HepG2 (cell line): Measurements from ENCODE around the gene PDGFB. TPM values are rescaled to one million over a fixed set of nuclear protein-coding genes. Genes with fewer than 3 reads are reported as not detected.
A peak's percentile ranks its signal among the peaks of the same experiment; 100 is the strongest.

ENCODE experiments used
- HMG20B ChIP-seq: conservative IDR thresholded peaks from 2 replicates; pipeline ENCODE4 v1.6.1; 2016; ENCODE audit warnings: missing genetic modification reagents, missing compliant biosample characterization
- MAFG ChIP-seq: sonication (generic); formaldehyde crosslinking; IDR thresholded peaks from 2 replicates; pipeline ENCODE4 v1.5.1; 2020; ENCODE audit warnings: mild to moderate bottlenecking, missing genetic modification reagents
- NPAS2 ChIP-seq: sonication (generic); formaldehyde crosslinking; IDR thresholded peaks from 2 replicates; pipeline ENCODE4 v1.8.0; 2022; ENCODE audit warnings: mild to moderate bottlenecking, missing genetic modification reagents, borderline replicate concordance
- SRF ChIP-seq: IDR thresholded peaks from 2 replicates; pipeline ENCODE4 v1.6.1; 2011; ENCODE audit warnings: mild to moderate bottlenecking, low read depth, low read length, moderate library complexity
- ZNF607 ChIP-seq: sonication (generic); formaldehyde crosslinking; IDR thresholded peaks from 2 replicates; pipeline ENCODE4 v1.5.1; 2020; ENCODE audit warnings: missing genetic modification reagents, mild to moderate bottlenecking, borderline replicate concordance
- ZNF773 ChIP-seq: sonication (generic); formaldehyde crosslinking; IDR thresholded peaks from 2 replicates; pipeline ENCODE4 v1.4.0; 2020; ENCODE audit warnings: missing genetic modification reagents, borderline replicate concordance
- polyA plus RNA-seq, 8 experiments: library from polyadenylated mRNA; depleted of rRNA in 3 of 8; stranded (reverse) in 7 of 8; unstranded in 1 of 8; fragments of >200 nt; fragmentation: Illumina TruSeq in 4 of 8; extraction: Trizol in 4 of 8; gene quantifications; 2 replicates each; pipeline versions ENCODE4 v1.2.1 to v1.2.3, GENCODE V29; 2011 to 2016; ENCODE audit warnings: low read depth in 4 of 8, missing spikeins in 1 of 8, mixed read lengths in 1 of 8; ENCODE audit not compliant: insufficient read depth in 1 of 8
- total RNA-seq, 5 experiments: library from RNA; depleted of rRNA; stranded (reverse); fragments of >200 nt; fragmentation: Illumina TruSeq; extraction: Trizol; gene quantifications; 2 replicates each; pipeline ENCODE4 v1.2.3, GENCODE V29; 2016; ENCODE audit warnings: low read depth in 1 of 5
- TF ChIP-seq, protein P1 (sequence below), 2 experiments: sonication (generic) in 1 of 2; formaldehyde crosslinking in 1 of 2; IDR thresholded peaks; 2 replicates each; pipeline versions ENCODE4 v1.5.1 to v1.6.1; 2011 to 2020; ENCODE audit warnings: borderline replicate concordance in 1 of 2, low read depth in 1 of 2, low read length in 1 of 2, mild to moderate bottlenecking in 1 of 2, missing genetic modification reagents in 1 of 2, moderate library complexity in 1 of 2
- TF ChIP-seq, protein P2 (sequence below): sonication (generic); formaldehyde crosslinking; IDR thresholded peaks from 2 replicates; pipeline ENCODE4 v1.4.0; 2020; ENCODE audit warnings: mild to moderate bottlenecking, missing genetic modification reagents
- TF ChIP-seq, protein P3 (sequence below): sonication (generic); formaldehyde crosslinking; IDR thresholded peaks from 2 replicates; pipeline ENCODE4 v1.9.0; 2021; ENCODE audit warnings: mild to moderate bottlenecking, missing genetic modification reagents
- TF ChIP-seq, protein P4 (sequence below): IDR thresholded peaks from 2 replicates; pipeline ENCODE4 v1.6.1; 2016; ENCODE audit warnings: mild to moderate bottlenecking, missing biosample characterization, missing genetic modification reagents

The PDGFB gene
- total and polyA plus RNA-seq, 2 of the 13 experiments (the other 11 are each of a cell fraction or from before 2014, with no cell fraction given): 1.4 to 10.1 TPM

DNA sequence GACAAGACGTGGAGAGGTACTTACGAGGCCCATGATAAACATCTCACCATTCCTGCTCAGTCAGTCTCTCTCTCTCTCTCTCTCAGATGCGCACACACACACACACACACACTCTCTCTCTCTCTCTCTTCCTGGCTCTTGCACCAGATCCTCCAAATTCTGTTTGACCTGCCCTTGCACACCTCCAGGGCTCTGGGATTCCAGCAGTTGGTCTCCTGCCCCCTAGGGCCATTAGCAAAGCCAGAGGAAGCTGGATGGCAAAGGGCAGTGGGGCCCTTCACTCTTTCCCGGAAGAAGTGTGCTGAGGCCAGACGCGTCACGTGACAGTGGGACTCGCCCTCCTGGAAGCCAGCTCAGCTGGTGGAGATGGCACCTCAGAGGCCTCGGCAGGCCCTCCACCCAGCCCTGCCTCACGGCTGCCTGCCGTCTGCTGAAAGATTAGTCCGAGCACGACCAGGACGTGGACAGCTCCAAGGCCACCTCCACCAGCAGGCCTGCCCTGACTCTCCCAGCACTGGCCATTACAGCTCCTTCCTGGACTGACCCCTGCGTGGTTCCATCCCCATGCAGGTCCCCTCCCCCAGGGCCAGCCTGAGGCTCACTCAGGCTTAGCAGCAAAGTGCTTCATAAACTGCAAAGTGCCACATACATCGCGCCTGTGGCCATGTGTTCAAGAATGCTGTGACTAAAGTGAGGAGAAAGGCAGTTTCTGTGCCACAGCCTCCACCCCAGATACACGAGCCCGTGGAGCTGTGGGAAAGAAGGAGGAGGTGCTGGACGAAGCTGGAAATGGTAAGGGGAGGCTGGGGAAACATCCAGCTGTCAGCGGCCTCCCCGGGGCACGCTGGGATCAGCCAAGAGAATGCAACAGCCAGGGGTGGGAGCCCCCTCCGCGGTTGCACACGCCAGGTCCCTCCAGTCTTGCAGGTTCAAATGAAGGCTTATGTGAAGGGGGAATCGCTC, 3.7 kb downstream of the PDGFB start (continued):
- TF ChIP-seq, protein P1, sequence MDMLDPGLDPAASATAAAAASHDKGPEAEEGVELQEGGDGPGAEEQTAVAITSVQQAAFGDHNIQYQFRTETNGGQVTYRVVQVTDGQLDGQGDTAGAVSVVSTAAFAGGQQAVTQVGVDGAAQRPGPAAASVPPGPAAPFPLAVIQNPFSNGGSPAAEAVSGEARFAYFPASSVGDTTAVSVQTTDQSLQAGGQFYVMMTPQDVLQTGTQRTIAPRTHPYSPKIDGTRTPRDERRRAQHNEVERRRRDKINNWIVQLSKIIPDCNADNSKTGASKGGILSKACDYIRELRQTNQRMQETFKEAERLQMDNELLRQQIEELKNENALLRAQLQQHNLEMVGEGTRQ (IDR thresholded peaks at IDR 0.05; ENCODE audit: low read depth, low read length): peak; percentile 97
- TF ChIP-seq, protein P1 (CRISPR knock-in tag; IDR thresholded peaks at IDR 0.05; ENCODE audit: borderline replicate concordance): peak; percentile 95; the same call in 1 of the 2 replicates
- TF ChIP-seq NPAS2 (CRISPR knock-in tag) (no peak), ZNF607 (CRISPR knock-in tag) (peak; percentile 92), ZNF773 (CRISPR knock-in tag) (no peak), MAFG (CRISPR knock-in tag) (no peak), HMG20B (CRISPR knock-in tag) (no peak), SRF (0 out of 2 replicates have a peak, but pooled peaks have one; percentile 6)
- TF ChIP-seq, protein P2, sequence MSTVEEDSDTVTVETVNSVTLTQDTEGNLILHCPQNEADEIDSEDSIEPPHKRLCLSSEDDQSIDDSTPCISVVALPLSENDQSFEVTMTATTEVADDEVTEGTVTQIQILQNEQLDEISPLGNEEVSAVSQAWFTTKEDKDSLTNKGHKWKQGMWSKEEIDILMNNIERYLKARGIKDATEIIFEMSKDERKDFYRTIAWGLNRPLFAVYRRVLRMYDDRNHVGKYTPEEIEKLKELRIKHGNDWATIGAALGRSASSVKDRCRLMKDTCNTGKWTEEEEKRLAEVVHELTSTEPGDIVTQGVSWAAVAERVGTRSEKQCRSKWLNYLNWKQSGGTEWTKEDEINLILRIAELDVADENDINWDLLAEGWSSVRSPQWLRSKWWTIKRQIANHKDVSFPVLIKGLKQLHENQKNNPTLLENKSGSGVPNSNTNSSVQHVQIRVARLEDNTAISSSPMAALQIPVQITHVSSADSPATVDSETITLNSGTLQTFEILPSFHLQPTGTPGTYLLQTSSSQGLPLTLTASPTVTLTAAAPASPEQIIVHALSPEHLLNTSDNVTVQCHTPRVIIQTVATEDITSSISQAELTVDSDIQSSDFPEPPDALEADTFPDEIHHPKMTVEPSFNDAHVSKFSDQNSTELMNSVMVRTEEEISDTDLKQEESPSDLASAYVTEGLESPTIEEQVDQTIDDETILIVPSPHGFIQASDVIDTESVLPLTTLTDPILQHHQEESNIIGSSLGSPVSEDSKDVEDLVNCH (CRISPR knock-in tag): no peak
- TF ChIP-seq, protein P3, sequence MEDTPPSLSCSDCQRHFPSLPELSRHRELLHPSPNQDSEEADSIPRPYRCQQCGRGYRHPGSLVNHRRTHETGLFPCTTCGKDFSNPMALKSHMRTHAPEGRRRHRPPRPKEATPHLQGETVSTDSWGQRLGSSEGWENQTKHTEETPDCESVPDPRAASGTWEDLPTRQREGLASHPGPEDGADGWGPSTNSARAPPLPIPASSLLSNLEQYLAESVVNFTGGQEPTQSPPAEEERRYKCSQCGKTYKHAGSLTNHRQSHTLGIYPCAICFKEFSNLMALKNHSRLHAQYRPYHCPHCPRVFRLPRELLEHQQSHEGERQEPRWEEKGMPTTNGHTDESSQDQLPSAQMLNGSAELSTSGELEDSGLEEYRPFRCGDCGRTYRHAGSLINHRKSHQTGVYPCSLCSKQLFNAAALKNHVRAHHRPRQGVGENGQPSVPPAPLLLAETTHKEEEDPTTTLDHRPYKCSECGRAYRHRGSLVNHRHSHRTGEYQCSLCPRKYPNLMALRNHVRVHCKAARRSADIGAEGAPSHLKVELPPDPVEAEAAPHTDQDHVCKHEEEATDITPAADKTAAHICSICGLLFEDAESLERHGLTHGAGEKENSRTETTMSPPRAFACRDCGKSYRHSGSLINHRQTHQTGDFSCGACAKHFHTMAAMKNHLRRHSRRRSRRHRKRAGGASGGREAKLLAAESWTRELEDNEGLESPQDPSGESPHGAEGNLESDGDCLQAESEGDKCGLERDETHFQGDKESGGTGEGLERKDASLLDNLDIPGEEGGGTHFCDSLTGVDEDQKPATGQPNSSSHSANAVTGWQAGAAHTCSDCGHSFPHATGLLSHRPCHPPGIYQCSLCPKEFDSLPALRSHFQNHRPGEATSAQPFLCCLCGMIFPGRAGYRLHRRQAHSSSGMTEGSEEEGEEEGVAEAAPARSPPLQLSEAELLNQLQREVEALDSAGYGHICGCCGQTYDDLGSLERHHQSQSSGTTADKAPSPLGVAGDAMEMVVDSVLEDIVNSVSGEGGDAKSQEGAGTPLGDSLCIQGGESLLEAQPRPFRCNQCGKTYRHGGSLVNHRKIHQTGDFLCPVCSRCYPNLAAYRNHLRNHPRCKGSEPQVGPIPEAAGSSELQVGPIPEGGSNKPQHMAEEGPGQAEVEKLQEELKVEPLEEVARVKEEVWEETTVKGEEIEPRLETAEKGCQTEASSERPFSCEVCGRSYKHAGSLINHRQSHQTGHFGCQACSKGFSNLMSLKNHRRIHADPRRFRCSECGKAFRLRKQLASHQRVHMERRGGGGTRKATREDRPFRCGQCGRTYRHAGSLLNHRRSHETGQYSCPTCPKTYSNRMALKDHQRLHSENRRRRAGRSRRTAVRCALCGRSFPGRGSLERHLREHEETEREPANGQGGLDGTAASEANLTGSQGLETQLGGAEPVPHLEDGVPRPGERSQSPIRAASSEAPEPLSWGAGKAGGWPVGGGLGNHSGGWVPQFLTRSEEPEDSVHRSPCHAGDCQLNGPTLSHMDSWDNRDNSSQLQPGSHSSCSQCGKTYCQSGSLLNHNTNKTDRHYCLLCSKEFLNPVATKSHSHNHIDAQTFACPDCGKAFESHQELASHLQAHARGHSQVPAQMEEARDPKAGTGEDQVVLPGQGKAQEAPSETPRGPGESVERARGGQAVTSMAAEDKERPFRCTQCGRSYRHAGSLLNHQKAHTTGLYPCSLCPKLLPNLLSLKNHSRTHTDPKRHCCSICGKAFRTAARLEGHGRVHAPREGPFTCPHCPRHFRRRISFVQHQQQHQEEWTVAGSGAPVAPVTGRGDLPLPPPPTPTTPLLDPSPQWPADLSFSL (CRISPR knock-in tag): no peak
- TF ChIP-seq, protein P4, sequence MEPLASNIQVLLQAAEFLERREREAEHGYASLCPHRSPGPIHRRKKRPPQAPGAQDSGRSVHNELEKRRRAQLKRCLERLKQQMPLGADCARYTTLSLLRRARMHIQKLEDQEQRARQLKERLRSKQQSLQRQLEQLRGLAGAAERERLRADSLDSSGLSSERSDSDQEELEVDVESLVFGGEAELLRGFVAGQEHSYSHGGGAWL (CRISPR knock-in tag): peak; percentile 90
